ENCODE results near the gene VAV2. TPM values are rescaled to one million over a fixed set of nuclear protein-coding genes. Genes with fewer than 3 reads are reported as not detected.

VAV2 gene
- total RNA-seq, 1 donor from 2014 or later = 24.4 TPM

DNA sequence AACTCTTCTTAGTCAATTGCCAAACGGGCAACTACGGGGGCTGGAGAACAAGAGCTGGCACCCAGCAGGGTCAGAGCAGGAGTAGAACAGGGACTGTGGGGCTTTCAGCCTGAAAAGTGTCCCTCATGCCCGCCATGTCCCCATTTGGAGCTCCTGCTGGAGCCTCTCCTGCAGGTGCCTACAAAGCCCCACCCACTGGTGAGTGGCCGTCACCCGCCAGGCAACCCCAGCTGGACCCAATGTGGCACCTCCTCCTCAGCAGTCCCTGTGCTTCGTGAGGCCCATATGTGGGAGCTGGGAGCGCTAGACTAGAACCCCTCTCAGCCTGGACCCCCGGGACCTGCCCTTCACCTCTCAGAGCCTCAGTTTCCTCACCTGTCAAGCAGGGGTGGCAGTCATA lies 40.9 kb downstream of the VAV2 start:
- no peak for DNase-seq (ENCODE audit: extremely low spot score, unreplicated experiment)
- H3K9me3 Mint-ChIP-seq (ENCODE audit: unreplicated experiment) = no peaks in the 10 kb centered on the region
- no peaks in the 10 kb centered on the region for H3K27me3 Mint-ChIP-seq (ENCODE audit: unreplicated experiment)
- H3K27ac Mint-ChIP-seq (ENCODE audit: unreplicated experiment) = peak overlapping the region; percentile 73
- peaks cover 4% of the 10 kb centered on the region for H3K36me3 Mint-ChIP-seq (ENCODE audit: unreplicated experiment)
- TF ChIP-seq, protein P1, sequence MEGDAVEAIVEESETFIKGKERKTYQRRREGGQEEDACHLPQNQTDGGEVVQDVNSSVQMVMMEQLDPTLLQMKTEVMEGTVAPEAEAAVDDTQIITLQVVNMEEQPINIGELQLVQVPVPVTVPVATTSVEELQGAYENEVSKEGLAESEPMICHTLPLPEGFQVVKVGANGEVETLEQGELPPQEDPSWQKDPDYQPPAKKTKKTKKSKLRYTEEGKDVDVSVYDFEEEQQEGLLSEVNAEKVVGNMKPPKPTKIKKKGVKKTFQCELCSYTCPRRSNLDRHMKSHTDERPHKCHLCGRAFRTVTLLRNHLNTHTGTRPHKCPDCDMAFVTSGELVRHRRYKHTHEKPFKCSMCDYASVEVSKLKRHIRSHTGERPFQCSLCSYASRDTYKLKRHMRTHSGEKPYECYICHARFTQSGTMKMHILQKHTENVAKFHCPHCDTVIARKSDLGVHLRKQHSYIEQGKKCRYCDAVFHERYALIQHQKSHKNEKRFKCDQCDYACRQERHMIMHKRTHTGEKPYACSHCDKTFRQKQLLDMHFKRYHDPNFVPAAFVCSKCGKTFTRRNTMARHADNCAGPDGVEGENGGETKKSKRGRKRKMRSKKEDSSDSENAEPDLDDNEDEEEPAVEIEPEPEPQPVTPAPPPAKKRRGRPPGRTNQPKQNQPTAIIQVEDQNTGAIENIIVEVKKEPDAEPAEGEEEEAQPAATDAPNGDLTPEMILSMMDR (IDR thresholded peaks at IDR 0.05) = no peak
- peaks cover 29% of the 10 kb centered on the region for H3K4me1 Mint-ChIP-seq (ENCODE audit: unreplicated experiment)
- H3K4me3 Mint-ChIP-seq (ENCODE audit: unreplicated experiment) = peak overlapping the region; percentile 49

- no peak for DNase-seq (ENCODE audit: extremely low spot score, unreplicated experiment)
- Mint-ChIP-seq H3K9me3 (ENCODE audit: unreplicated experiment) (no peaks in the 10 kb centered on the region), H3K27ac (ENCODE audit: unreplicated experiment) (peak overlapping the region; percentile 73), H3K4me1 (ENCODE audit: unreplicated experiment) (peaks cover 25% of the 10 kb centered on the region), H3K27me3 (ENCODE audit: unreplicated experiment) (no peaks in the 10 kb centered on the region), H3K36me3 (ENCODE audit: unreplicated experiment) (peaks cover 4% of the 10 kb centered on the region), H3K4me3 (ENCODE audit: unreplicated experiment) (peak overlapping the region; percentile 49)
- TF ChIP-seq, protein P1 (IDR thresholded peaks at IDR 0.05) = no peak
Observed at GRCh38 chr9:133950629-133951111, 41.5 kb downstream of the VAV2 start.

DNA sequence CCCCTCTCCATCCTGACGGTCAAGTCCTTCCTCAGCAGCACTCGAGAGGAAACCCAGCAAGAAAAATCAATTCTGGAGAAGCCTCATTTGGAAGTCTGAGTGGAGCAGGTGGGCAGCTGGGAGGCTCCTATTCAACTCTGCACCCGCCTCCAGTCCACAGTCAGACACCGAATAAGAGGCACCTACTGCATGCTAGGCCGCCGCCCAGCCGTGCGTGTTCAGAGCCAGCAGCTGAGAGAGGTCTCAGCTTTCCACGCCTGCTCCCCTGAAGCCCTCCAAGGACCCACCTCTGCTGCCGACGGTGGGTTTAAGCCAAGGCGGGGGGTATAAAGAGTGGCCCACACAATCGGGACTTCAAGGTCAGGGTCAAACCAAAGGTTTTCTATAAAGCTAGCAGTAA lies 41.9 kb downstream of the VAV2 start:
- Mint-ChIP-seq H3K4me3 (ENCODE audit: unreplicated experiment) (no peak overlapping the region), H3K4me1 (ENCODE audit: unreplicated experiment) (peaks cover 25% of the 10 kb centered on the region), H3K9me3 (ENCODE audit: unreplicated experiment) (no peaks in the 10 kb centered on the region), H3K27me3 (ENCODE audit: unreplicated experiment) (no peaks in the 10 kb centered on the region), H3K36me3 (ENCODE audit: unreplicated experiment) (peaks cover 4% of the 10 kb centered on the region), H3K27ac (ENCODE audit: unreplicated experiment) (no peak overlapping the region)
- DNase-seq (ENCODE audit: extremely low spot score, unreplicated experiment) = no peak
- TF ChIP-seq, protein P1 (IDR thresholded peaks at IDR 0.05) = no peak

GRCh38 chr9:133949486-133950061 lies 42.5 kb downstream of the VAV2 start:
- no peaks in the 10 kb centered on the region for H3K27me3 Mint-ChIP-seq (ENCODE audit: unreplicated experiment)
- peaks cover 24% of the 10 kb centered on the region for H3K4me1 Mint-ChIP-seq (ENCODE audit: unreplicated experiment)
- no peak overlapping the region for H3K4me3 Mint-ChIP-seq (ENCODE audit: unreplicated experiment)

More at GRCh38 chr9:133949486-133950061, 42.5 kb downstream of the VAV2 start:
- H3K27ac Mint-ChIP-seq (ENCODE audit: unreplicated experiment) = no peak overlapping the region
- peaks cover 5% of the 10 kb centered on the region for H3K36me3 Mint-ChIP-seq (ENCODE audit: unreplicated experiment)
- TF ChIP-seq, protein P1 (IDR thresholded peaks at IDR 0.05) = no peak
- no peaks in the 10 kb centered on the region for H3K9me3 Mint-ChIP-seq (ENCODE audit: unreplicated experiment)
- DNase-seq (ENCODE audit: extremely low spot score, unreplicated experiment) = no peak
